Measurements from ENCODE around the gene RICTOR. TPM values are rescaled to one million over a fixed set of nuclear protein-coding genes. Genes with fewer than 3 reads are reported as not detected.

RICTOR gene
- total RNA-seq, 1 experiment from 2014 or later: 22.4 TPM

DNA sequence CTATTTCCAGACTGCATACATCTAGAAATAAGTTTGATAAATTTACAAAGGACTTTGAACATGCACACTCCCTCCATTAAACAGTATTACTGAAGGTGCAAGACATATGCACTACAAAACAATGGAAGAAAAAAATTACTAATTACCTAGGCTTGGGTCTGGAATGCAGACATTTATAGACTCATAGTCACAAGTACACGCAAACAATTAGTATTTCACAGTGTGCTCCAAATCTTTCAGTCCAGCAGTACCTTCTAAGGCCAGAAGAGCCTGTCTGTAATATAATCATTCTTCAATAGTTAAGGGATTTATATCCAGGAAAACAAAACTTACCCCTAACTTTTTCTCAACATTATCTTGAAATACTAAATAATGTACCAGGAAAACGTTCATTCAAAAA, 11.2 kb downstream of the RICTOR start:
- Mint-ChIP-seq H3K4me1 (peaks cover 43% of the 10 kb centered on the region), H3K9me3 (peaks cover 25% of the 10 kb centered on the region), H3K27me3 (ENCODE audit: low read depth) (no peaks in the 10 kb centered on the region; the same call in 1 of the 2 replicates), H3K4me3 (no peak overlapping the region), H3K36me3 (peaks cover 33% of the 10 kb centered on the region), H3K27ac (no peak overlapping the region)
- TF ChIP-seq GRHL2 (CRISPR knock-in tag; IDR thresholded peaks at IDR 0.05; ENCODE audit: insufficient replicate concordance, severe bottlenecking) (no peak), IRF1 (CRISPR knock-in tag; IDR thresholded peaks at IDR 0.05) (no peak), TEAD4 (CRISPR knock-in tag; IDR thresholded peaks at IDR 0.05) (no peak), HMGA2 (CRISPR knock-in tag; IDR thresholded peaks at IDR 0.05) (no peak), TCF7 (CRISPR knock-in tag; IDR thresholded peaks at IDR 0.05; ENCODE audit: low read depth) (no peak), ZNF232 (CRISPR knock-in tag; IDR thresholded peaks at IDR 0.05) (no peak), KAT7 (CRISPR knock-in tag; IDR thresholded peaks at IDR 0.05; ENCODE audit: borderline replicate concordance) (no peak), CTCF (IDR thresholded peaks at IDR 0.05) (no peak), ZNF396 (CRISPR knock-in tag; IDR thresholded peaks at IDR 0.05; ENCODE audit: borderline replicate concordance) (no peak), USF1 (CRISPR knock-in tag; IDR thresholded peaks at IDR 0.05) (no peak), ZSCAN18 (CRISPR knock-in tag; IDR thresholded peaks at IDR 0.05) (no peak), MLX (CRISPR knock-in tag; IDR thresholded peaks at IDR 0.05) (no peak), ZBTB21 (CRISPR knock-in tag; IDR thresholded peaks at IDR 0.05; ENCODE audit: borderline replicate concordance) (no peak), STAT6 (CRISPR knock-in tag; conservative IDR thresholded peaks at IDR 0.05; ENCODE audit: low read depth) (no peak), ZNF281 (CRISPR knock-in tag; IDR thresholded peaks at IDR 0.05) (no peak)
- no peak for ATAC-seq
- DNase-seq (ENCODE audit: low spot score): no peak
- CTCF ChIA-PET: interaction anchor here (0.6 kb wide), 1 partner anchor 18 kb away, joined by 3 read pairs; no protein-coding TSS in a partner anchor
- POLR2A ChIA-PET: no interaction called here
